IPS-18c (cell line): ENCODE measurements around the gene IGHMBP2.

Source experiments
- H3K4me3 ChIP-seq: 2 replicates; pipeline ENCODE4 v1.7.0; 2013; ENCODE audit warnings: low read depth, mild to moderate bottlenecking, low read length, moderate library complexity; ENCODE audit not compliant: insufficient read depth
- H3K9me3 ChIP-seq: one replicate; pipeline ENCODE4 v1.6.1; 2013; ENCODE audit warnings: mild to moderate bottlenecking, low read length, moderate library complexity; ENCODE audit not compliant: control insufficient read depth, insufficient read depth

The IGHMBP2 gene

DNA sequence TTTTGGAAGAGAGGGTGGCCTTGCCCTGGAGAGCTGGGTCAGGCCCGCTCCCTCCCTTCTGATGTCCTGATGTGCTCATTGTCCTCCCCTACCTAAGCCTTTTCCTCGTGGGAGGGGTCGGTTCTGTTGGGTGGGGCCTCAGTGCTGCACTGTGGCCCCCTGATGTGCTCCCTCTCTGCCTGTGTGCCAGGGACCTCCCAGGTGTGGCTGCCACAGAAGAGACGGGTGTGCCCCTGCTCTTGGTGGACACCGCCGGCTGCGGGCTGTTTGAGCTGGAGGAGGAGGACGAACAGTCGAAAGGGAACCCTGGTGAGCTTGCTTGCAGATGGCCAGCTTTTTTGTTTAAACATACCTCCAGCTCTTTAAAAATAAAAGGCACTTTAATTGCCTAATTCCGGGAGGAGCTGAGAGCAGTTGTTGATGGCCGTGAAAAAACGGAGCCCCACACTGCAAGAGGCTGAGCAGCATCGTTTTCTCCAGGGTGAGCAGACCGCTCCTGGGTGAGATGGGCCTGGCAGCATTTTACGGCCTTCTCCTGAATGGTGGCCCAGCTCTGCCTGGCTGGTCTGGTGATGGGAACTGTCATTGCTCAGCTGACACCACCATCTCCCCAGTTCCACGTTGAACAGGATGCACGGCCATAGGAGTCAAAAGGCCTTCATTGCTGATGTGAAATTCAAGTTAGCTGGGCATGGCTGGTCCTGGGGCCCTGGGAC, 30.1 kb downstream of the IGHMBP2 start:
- H3K4me3 ChIP-seq: no peak overlapping the region
- H3K9me3 ChIP-seq: no peaks in the 10 kb centered on the region

- H3K9me3 ChIP-seq: no peaks in the 10 kb centered on the region
Measured at GRCh38 chr11:68934321-68934645, 30.6 kb downstream of the IGHMBP2 start.

GRCh38 chr11:68934666-68935065, 31.0 kb downstream of the IGHMBP2 start:
- no peak overlapping the region for H3K4me3 ChIP-seq

More at GRCh38 chr11:68934321-68934645, 30.6 kb downstream of the IGHMBP2 start:
- no peak overlapping the region for H3K4me3 ChIP-seq

GRCh38 chr11:68935066-68935465, 31.4 kb downstream of the IGHMBP2 start:
- H3K9me3 ChIP-seq: no peaks in the 10 kb centered on the region
- H3K4me3 ChIP-seq: no peak overlapping the region

More at GRCh38 chr11:68934666-68935065, 31.0 kb downstream of the IGHMBP2 start:
- H3K9me3 ChIP-seq: no peaks in the 10 kb centered on the region

- no peak overlapping the region for H3K4me3 ChIP-seq
- no peaks in the 10 kb centered on the region for H3K9me3 ChIP-seq
Measured at GRCh38 chr11:68935516-68936357, 32.0 kb downstream of the IGHMBP2 start.

DNA sequence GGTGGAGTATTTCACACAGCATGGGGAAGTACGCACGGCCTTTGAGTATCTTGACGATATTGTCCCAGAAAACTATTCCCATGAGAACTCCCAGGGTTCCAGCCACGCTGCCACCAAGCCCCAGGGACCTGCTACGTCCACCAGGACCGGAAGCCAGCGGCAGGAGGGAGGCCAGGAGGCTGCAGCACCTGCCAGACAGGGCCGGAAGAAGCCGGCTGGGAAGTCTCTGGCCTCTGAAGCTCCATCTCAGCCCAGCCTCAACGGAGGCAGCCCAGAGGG, 32.6 kb downstream of the IGHMBP2 start:
- Histone ChIP-seq H3K9me3 (no peaks in the 10 kb centered on the region), H3K4me3 (no peak overlapping the region)

DNA sequence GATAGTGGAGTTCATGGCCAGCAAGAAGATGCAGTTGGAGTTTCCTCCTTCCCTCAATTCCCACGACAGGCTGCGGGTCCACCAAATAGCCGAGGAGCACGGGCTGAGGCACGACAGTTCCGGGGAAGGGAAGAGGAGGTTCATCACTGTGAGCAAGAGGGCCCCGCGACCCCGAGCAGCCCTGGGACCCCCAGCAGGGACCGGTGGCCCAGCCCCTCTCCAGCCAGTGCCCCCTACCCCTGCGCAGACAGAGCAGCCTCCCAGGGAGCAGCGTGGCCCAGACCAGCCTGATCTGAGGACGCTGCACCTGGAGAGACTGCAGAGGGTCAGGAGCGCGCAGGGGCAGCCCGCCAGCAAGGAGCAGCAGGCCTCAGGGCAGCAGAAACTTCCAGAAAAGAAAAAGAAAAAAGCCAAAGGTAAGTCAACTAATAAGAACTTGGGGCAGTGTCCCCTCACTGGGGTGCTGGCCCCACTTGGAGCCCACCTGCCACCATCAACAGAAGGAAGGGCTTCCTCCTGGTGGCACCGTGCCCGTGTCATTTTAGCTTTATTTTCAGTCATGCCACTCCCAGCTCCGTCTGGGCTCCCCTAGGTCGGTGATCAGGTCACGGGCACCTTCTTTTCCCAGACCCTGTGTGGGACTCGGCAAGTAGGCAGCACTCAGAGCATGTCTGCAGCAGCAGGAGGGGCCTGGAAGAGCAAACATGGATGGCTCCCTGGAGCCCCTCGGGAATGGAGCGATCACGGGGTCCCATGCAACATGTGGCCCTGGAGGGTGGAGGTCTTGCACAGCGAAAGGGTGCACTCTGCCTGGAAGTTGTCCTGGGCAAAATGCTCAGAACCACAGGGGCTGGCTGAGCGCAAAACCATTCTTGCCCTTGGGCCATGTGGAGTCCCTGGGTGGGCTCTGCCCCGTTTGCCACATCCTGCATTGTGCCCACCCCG, 33.3 kb downstream of the IGHMBP2 start:
- Histone ChIP-seq H3K9me3 (no peaks in the 10 kb centered on the region), H3K4me3 (no peak overlapping the region)

DNA sequence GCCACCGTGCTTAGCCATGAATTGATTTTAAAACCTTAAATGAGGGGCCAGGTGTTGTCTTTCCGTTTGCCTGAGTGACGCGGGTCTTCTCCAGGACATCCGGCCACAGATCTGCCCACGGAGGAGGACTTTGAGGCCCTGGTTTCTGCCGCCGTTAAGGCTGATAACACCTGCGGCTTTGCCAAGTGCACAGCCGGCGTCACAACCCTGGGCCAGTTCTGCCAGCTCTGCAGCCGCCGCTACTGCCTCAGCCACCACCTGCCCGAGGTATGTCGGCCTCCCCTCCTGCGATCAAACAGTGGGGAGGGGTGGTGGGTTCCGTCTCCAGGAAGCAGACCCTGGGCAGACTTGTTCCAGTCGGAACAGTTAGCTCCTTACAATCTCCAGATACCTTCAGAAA, 34.4 kb downstream of the IGHMBP2 start:
- H3K9me3 ChIP-seq: no peaks in the 10 kb centered on the region
- no peak overlapping the region for H3K4me3 ChIP-seq

GRCh38 chr11:68938816-68939582, 35.3 kb downstream of the IGHMBP2 start:
- Histone ChIP-seq H3K4me3 (no peak overlapping the region), H3K9me3 (no peaks in the 10 kb centered on the region)

GRCh38 chr11:68939583-68940555, 36.2 kb downstream of the IGHMBP2 start:
- no peak overlapping the region for H3K4me3 ChIP-seq
- no peaks in the 10 kb centered on the region for H3K9me3 ChIP-seq

DNA sequence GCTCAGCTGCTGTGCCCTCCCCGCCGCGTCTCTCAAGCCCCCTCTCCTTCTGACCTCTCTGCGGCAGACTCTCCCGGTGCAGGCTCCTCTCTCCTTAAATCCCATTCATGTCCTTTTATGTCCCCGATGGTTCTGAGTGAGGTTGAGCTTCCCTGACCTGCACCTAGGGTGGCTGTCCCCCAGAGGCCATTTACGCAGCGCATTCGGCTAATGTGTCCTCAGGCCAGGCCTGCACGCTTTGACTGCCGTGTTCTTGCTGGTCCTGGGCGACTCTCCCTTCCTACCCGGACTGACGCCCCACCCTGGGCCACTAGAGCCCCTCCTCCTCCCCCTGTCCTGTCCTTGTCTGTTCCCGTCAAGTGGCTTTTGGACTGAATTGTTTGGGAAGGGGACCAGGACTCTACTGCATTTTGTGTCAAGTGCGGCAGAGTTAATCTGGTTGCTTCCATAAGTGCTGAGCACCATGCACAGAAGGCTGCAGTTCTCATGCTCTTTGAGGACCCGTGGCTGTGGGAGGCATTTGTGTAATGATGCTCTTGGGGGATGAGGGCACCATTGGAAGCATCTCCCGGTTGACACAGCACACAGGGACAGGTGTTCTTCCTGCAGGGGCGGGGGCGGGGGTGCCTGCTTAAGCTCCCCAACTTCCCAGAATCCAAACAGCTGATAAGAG, 37.1 kb downstream of the IGHMBP2 start:
- no peaks in the 10 kb centered on the region for H3K9me3 ChIP-seq

GRCh38 chr11:68941324-68942094, 37.8 kb downstream of the IGHMBP2 start:
- Histone ChIP-seq H3K9me3 (no peaks in the 10 kb centered on the region), H3K4me3 (no peak overlapping the region)

More for the DNA sequence above, 37.1 kb downstream of the IGHMBP2 start:
- no peak overlapping the region for H3K4me3 ChIP-seq

GRCh38 chr11:68942095-68942620, 38.5 kb downstream of the IGHMBP2 start:
- Histone ChIP-seq H3K4me3 (no peak overlapping the region), H3K9me3 (no peaks in the 10 kb centered on the region)

DNA sequence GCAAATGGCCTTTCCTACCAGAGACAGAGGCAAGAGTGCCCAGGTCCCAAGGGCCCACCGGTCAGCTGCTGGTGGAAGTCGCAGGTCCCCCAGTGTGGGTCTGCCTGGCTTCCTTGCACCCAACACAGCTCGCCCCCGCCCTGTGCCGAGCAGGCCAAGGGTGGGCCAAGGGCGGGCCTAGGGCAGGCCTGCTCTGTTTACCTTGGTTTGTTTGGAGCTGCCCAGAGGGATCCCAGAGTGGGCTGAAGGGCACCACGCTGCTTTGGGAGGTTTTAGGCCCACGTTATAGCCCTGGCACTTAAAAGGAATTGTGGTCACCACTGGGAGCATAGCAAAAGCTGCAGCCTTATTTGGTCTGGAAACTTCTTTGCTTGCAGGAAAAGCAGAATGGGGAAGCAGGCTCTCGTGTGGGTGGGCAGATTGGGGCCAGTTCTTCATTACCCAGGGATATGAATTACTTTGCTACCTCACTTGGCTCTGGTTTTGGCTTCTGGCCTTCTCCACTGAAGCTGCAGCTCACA, 39.1 kb downstream of the IGHMBP2 start:
- Histone ChIP-seq H3K9me3 (no peaks in the 10 kb centered on the region), H3K4me3 (no peak overlapping the region)
